Fibroblast of skin of right biceps (primary cell): ENCODE results near the gene PPP1R12B.
A peak's percentile ranks its signal among the peaks of the same experiment; 100 is the strongest.
"Not testable (repeated sequence)": the region's sequence is repeated elsewhere in the genome, so short reads cannot be mapped to it uniquely, and the experiment has no call there.

ENCODE experiments used
- DNase-seq: peaks from one replicate; pipeline ENCODE4 v3.0.0-alpha.2; 2013

The PPP1R12B gene

GRCh38 chr1:202588503-202589189 lies 240.1 kb downstream of the PPP1R12B start:
- DNase-seq = no peak

- DNase-seq = peak; percentile 98
These were observed 240.9 kb downstream of the PPP1R12B start for GRCh38 chr1:202589190-202589930.

GRCh38 chr1:202590126-202590525 lies 241.6 kb downstream of the PPP1R12B start:
- no peak for DNase-seq

- no peak for DNase-seq
These were observed 242.5 kb downstream of the PPP1R12B start for GRCh38 chr1:202590975-202591411.

- no peak for DNase-seq
These were observed 243.0 kb downstream of the PPP1R12B start for GRCh38 chr1:202591515-202591914.

- DNase-seq = no peak
These were observed 243.6 kb downstream of the PPP1R12B start for GRCh38 chr1:202592146-202592545.

GRCh38 chr1:202593845-202594244 lies 245.3 kb downstream of the PPP1R12B start:
- DNase-seq = no peak

GRCh38 chr1:202596638-202597037 lies 248.1 kb downstream of the PPP1R12B start:
- no peak for DNase-seq

GRCh38 chr1:202597090-202597761 lies 248.7 kb downstream of the PPP1R12B start:
- no peak for DNase-seq

- DNase-seq = peak; percentile 82
These were observed 251.4 kb downstream of the PPP1R12B start for GRCh38 chr1:202599669-202600431.

- no peak for DNase-seq
These were observed 252.0 kb downstream of the PPP1R12B start for GRCh38 chr1:202600432-202601041.

GRCh38 chr1:202603435-202603834 lies 254.9 kb downstream of the PPP1R12B start:
- DNase-seq = no peak

GRCh38 chr1:202605515-202605914 lies 257.0 kb downstream of the PPP1R12B start:
- no peak for DNase-seq

GRCh38 chr1:202612036-202612435 lies 263.5 kb downstream of the PPP1R12B start:
- DNase-seq = not testable (repeated sequence)

GRCh38 chr1:202613571-202613970 lies 265.1 kb downstream of the PPP1R12B start:
- DNase-seq = no peak

- DNase-seq = peak; percentile 81
These were observed 266.1 kb downstream of the PPP1R12B start for GRCh38 chr1:202614363-202615207.

- not testable (repeated sequence) for DNase-seq
These were observed 266.7 kb downstream of the PPP1R12B start for GRCh38 chr1:202615208-202615500.

GRCh38 chr1:202615501-202616354 lies 267.2 kb downstream of the PPP1R12B start:
- peak; percentile 96 for DNase-seq

GRCh38 chr1:202616355-202616915 lies 267.9 kb downstream of the PPP1R12B start:
- DNase-seq = no peak

- DNase-seq = not testable (repeated sequence)
These were observed 270.5 kb downstream of the PPP1R12B start for GRCh38 chr1:202619012-202619411.
